BJ (cell line): Measurements from ENCODE around the gene CDK5. TPM values are rescaled to one million over a fixed set of nuclear protein-coding genes. Genes with fewer than 3 reads are reported as not detected.

Experiments
- CTCF ChIA-PET: fragments of 350-600 bp; formaldehyde crosslinking; extraction: SDS; loops from one replicate; lab custom pipeline; 2021; ENCODE audit warnings: antibody characterized with exemption, inconsistent platforms; lab: Yijun Ruan, JAX
- POLR2A ChIA-PET: fragments of 300-600 bp; sonication (Branson Sonifier 250); formaldehyde crosslinking; extraction: SDS; loops from one replicate; lab custom pipeline; 2021; ENCODE audit warnings: antibody characterized with exemption; lab: Charles Lee
- DNase-seq: peaks from one replicate; pipeline ENCODE4 v3.0.0-alpha.2; 2011; ENCODE audit warnings: low read depth
- H3K27me3 ChIP-seq: 2 replicates; pipeline ENCODE4 v1.6.0; 2011; ENCODE audit warnings: low read length; ENCODE audit not compliant: control insufficient read depth, insufficient read depth
- H3K36me3 ChIP-seq: 2 replicates; pipeline ENCODE4 v1.5.1; 2011; ENCODE audit warnings: low read length; ENCODE audit not compliant: control insufficient read depth, insufficient read depth
- H3K4me3 ChIP-seq: 2 replicates; pipeline ENCODE4 v1.5.1; 2011; ENCODE audit warnings: low read depth, mild to moderate bottlenecking, control low read depth, low read length
- polyA plus RNA-seq: library from polyadenylated mRNA; depleted of rRNA; stranded (reverse); fragments of >200 nt; gene quantifications from 2 replicates; pipeline ENCODE4 v1.2.3, GENCODE V29; 2011
- TF ChIP-seq, protein P1 (sequence below): IDR thresholded peaks from 2 replicates; pipeline ENCODE4 v1.5.1; 2011; ENCODE audit warnings: low read depth, mild to moderate bottlenecking, control low read depth, inconsistent platforms, low read length, moderate library complexity; ENCODE audit not compliant: insufficient read depth

CDK5 gene
- polyA plus RNA-seq, 1 experiment: 33.2 TPM

DNA sequence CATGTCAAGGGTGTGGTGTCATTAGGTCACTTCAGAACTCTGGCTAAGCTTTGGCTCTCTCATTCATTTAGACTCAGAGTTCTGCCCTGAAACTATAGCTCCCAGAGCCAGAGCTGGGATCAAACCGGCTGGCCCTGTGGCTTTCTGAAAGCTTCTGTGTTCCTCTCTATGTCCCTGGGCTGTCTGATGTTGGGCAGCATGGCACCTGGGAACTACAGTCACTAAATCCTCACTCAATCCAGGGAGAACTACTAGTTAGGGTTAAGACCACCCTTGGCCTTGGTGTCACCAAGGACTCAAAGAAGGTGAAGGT is 46.6 kb downstream of the CDK5 start:
- ChIA-PET CTCF (interaction anchor here (0.8 to 7.0 kb wide), 10 partner anchors 9 to 281 kb away, joined by 3 to 91 read pairs (median 4); no protein-coding TSS in a partner anchor), POLR2A (no interaction called here)
- Histone ChIP-seq H3K27me3 (peaks cover 2% of the 10 kb centered on the region), H3K4me3 (no peak overlapping the region), H3K36me3 (no peaks in the 10 kb centered on the region)
- DNase-seq: no peak
- TF ChIP-seq, protein P1, sequence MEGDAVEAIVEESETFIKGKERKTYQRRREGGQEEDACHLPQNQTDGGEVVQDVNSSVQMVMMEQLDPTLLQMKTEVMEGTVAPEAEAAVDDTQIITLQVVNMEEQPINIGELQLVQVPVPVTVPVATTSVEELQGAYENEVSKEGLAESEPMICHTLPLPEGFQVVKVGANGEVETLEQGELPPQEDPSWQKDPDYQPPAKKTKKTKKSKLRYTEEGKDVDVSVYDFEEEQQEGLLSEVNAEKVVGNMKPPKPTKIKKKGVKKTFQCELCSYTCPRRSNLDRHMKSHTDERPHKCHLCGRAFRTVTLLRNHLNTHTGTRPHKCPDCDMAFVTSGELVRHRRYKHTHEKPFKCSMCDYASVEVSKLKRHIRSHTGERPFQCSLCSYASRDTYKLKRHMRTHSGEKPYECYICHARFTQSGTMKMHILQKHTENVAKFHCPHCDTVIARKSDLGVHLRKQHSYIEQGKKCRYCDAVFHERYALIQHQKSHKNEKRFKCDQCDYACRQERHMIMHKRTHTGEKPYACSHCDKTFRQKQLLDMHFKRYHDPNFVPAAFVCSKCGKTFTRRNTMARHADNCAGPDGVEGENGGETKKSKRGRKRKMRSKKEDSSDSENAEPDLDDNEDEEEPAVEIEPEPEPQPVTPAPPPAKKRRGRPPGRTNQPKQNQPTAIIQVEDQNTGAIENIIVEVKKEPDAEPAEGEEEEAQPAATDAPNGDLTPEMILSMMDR: no peak

DNA sequence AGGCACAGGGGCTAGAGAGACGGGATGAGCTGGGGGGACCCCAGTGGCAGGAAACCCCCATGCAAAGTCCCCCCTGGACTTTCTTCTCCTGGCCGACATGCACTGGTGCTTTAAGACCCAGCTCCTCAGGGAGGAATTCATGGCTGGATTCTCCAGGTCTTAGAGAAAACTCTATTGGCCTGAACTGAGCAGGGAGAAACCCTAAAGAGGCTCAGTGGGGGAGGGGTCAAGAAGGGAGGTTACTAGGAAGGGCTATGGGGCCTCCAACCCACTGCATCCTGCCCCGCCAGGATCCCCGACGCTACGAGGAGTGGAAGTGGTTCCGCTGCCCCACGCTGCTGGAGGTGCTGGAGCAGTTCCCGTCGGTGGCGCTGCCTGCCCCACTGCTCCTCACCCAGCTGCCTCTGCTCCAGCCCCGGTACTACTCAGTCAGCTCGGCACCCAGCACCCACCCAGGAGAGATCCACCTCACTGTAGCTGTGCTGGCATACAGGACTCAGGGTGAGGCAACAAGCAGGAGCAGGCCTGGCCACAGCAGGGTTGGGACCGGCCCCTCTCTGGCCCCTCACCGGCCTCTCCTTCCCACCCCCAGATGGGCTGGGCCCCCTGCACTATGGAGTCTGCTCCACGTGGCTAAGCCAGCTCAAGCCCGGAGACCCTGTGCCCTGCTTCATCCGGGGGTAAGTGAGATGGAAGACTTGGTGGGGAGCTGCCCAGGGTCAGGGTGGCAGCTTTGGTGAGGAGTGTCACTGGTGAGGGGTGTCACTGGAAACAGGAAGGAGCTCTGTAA is 47.2 kb downstream of the CDK5 start:
- ChIA-PET POLR2A (no interaction called here), CTCF (interaction anchor here (0.7 to 7.0 kb wide), 15 partner anchors 9 to 114 kb away, joined by 3 to 91 read pairs (median 3); partner anchors contain the start of gene NOS3)
- DNase-seq: no peak
- Histone ChIP-seq H3K4me3 (no peak overlapping the region), H3K27me3 (peaks cover 2% of the 10 kb centered on the region), H3K36me3 (no peaks in the 10 kb centered on the region)
- TF ChIP-seq, protein P1: no peak

DNA sequence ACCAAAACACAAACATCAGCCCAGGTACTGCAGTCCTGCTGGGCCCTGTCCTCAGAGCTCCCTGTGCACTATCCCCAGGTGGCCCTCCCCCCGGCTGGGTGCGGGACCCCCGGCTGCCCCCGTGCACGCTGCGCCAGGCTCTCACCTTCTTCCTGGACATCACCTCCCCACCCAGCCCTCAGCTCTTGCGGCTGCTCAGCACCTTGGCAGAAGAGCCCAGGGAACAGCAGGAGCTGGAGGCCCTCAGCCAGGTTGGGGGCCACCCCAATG is 47.7 kb downstream of the CDK5 start:
- TF ChIP-seq, protein P1: no peak
- Histone ChIP-seq H3K27me3 (peaks cover 2% of the 10 kb centered on the region), H3K4me3 (no peak overlapping the region), H3K36me3 (no peaks in the 10 kb centered on the region)
- POLR2A ChIA-PET: no interaction called here
- CTCF ChIA-PET: interaction anchor here (0.7 to 7.0 kb wide), 12 partner anchors 10 to 114 kb away, joined by 3 to 91 read pairs (median 4); partner anchors contain the start of gene NOS3
- no peak for DNase-seq

DNA sequence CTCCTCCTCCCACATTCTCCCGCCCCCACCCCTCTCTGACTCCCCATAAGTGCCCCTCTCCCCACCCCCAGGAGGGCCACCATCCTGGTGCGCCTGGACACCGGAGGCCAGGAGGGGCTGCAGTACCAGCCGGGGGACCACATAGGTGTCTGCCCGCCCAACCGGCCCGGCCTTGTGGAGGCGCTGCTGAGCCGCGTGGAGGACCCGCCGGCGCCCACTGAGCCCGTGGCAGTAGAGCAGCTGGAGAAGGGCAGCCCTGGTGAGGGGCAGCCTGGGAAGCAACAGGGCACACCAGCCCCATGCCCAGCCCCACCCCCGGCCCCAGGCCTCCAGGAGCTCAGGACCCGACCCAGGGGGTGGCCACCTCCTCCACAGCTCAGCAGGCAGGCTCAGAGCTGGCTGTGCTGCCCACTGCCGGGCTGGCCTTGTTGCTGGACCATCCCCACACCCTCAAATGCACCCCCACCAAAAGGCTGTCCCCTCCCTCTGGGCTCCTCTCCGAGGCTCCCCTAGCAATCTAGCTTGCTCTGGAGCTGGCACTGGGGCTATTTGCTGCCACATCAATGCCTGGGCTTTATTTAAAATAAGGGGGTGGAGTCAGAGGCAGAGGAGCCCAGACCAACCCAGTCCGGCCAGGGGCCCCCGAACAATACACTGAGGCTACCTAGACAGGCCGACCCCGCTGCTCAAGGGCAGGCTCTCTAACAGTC is 48.2 kb downstream of the CDK5 start:
- Histone ChIP-seq H3K36me3 (no peaks in the 10 kb centered on the region), H3K27me3 (peaks cover 2% of the 10 kb centered on the region), H3K4me3 (no peak overlapping the region)
- POLR2A ChIA-PET: no interaction called here
- no peak for DNase-seq
- TF ChIP-seq, protein P1: no peak
- CTCF ChIA-PET: interaction anchor here (0.7 to 7.0 kb wide), 13 partner anchors 10 to 115 kb away, joined by 3 to 91 read pairs (median 4); partner anchors contain the start of genes ATG9B and NOS3
